GM12865 (cell line): Measurements from ENCODE around the gene MYOG.

Experiments used
- DNase-seq: peaks from one replicate; pipeline ENCODE4 v3.0.0; 2010; ENCODE audit warnings: low read depth
- H3K4me3 ChIP-seq: 2 replicates; pipeline ENCODE4 v1.5.1; 2011; ENCODE audit warnings: mild to moderate bottlenecking, low read depth, low read length, control low read depth
- CTCF ChIP-seq: IDR thresholded peaks from 2 replicates; pipeline ENCODE4 v1.5.1; 2011; ENCODE audit warnings: low read length, control low read depth, low read depth, inconsistent platforms; ENCODE audit not compliant: insufficient read depth; ENCODE audit errors: missing control alignments

MYOG gene

GRCh38 chr1:203081465-203082230, 4.2 kb downstream of the MYOG start:
- no peak for TF ChIP-seq CTCF
- DNase-seq = no peak
- H3K4me3 ChIP-seq = no peak overlapping the region

GRCh38 chr1:203080456-203080855, 5.4 kb downstream of the MYOG start:
- no peak for TF ChIP-seq CTCF
- no peak for DNase-seq
- no peak overlapping the region for H3K4me3 ChIP-seq

GRCh38 chr1:203078478-203078877, 7.3 kb downstream of the MYOG start:
- no peak for DNase-seq
- TF ChIP-seq CTCF = no peak
- no peak overlapping the region for H3K4me3 ChIP-seq

- TF ChIP-seq CTCF = no peak
- no peak for DNase-seq
- no peak overlapping the region for H3K4me3 ChIP-seq
Measured at GRCh38 chr1:203077956-203078355, 7.9 kb downstream of the MYOG start.

- TF ChIP-seq CTCF = no peak
- H3K4me3 ChIP-seq = no peak overlapping the region
- DNase-seq = no peak
Measured at GRCh38 chr1:203077367-203077766, 8.4 kb downstream of the MYOG start.

- no peak for TF ChIP-seq CTCF
- no peak for DNase-seq
- no peak overlapping the region for H3K4me3 ChIP-seq
Measured at GRCh38 chr1:203076031-203076511, 9.7 kb downstream of the MYOG start.
